ENCODE measurements around the gene NHSL1.
A peak's percentile ranks its signal among the peaks of the same experiment; 100 is the strongest.
"Not testable (repeated sequence)": the region's sequence is repeated elsewhere in the genome, so short reads cannot be mapped to it uniquely, and the experiment has no call there.

Gene NHSL1

DNA sequence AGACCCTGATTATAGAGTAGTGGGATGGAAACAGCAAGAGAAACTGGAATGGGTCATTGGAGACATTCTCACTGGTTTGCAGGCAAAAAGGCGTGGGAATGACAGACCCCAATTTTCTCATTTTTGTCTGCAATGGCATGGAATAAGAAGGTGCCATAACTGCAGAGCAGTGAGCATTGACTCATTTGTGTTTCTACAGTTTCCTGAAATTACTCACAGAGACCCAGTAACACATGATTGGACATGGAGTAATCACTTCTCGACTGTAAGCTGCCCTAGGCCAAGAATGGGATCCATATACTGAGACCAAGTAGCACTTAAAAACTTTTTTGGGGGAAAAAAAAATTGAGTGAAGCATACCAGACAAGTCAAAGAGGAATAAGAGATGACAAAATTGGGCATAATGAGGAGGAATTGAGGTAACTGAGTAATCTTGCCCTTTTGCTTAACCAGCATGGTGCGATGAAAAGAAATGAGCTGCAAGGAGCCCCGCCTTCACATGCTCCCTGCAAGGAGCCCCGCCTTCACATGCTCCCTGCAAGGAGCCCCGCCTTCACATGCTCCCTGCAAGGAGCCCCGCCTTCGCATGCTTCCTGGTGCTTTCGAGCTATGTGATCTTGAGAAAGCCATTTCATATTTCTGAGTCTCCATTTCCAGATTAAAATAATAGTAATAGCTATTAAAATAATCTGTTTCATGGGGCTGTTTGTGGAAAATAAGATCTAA lies 44.1 kb downstream of the NHSL1 start:
- DNase-seq: no peak

DNA sequence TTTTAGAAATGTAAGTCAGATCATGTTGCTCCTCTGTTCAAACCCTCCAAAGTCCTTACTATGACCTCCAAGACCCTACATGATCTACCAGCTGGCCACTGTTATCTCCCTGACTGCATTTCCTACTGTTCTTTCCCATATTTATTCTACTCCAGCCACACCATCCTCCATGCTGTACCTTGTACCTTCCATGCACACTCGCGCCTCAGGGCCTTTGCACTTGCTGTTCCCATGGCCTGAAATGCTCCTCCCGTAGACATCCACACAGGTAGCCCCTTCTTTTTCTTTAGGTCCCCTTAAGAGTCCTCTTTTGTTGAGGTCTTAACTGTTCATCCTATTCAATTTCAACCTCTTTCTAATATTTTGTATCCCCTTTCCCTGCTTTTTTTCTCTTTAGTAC lies 48.3 kb downstream of the NHSL1 start:
- DNase-seq: no peak

- no peak for DNase-seq
Observed at GRCh38 chr6:138450445-138450844, 48.8 kb downstream of the NHSL1 start.

DNA sequence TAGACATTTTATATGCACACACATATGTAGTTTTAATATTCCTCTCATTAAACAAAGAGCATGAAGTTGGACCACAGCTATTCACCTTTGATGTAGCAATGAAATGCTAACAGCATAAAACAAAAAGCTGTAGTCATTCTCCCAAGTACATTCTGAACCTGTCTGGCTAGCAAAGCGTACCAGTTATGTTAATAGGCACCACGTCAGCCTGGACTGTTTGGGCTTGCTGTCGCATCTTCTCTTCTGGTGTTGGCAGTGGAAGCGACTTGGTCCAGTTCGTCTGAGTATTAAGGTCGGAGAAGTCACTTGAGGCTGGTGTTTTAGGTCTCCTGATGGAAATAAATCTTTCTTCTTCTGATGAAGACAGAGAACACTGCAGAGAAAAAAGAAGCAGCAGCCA lies 52.5 kb downstream of the NHSL1 start:
- DNase-seq: no peak

GRCh38 chr6:138443979-138444378 lies 55.3 kb downstream of the NHSL1 start:
- DNase-seq: no peak

- DNase-seq: no peak
Observed at GRCh38 chr6:138442663-138443062, 56.6 kb downstream of the NHSL1 start.

DNA sequence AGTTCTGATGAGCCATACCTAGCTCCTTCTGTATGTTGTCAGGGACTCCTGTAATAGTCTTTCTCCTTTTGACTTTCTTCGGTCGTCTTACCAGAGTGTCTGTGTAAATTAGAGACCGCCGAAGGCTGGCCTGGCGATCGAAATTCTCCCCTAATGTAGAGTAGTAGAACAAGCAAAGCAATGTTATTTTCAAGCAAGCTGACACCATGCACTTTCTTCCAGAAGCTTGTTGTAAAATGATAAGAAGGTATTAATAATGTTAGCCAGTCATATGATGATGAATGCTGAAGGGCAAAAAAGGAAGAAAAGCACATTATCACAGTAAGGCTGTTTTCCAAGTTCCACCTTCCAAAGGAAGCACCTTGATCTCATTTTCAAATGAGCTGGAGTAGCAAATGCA lies 57.3 kb downstream of the NHSL1 start:
- no peak for DNase-seq

DNA sequence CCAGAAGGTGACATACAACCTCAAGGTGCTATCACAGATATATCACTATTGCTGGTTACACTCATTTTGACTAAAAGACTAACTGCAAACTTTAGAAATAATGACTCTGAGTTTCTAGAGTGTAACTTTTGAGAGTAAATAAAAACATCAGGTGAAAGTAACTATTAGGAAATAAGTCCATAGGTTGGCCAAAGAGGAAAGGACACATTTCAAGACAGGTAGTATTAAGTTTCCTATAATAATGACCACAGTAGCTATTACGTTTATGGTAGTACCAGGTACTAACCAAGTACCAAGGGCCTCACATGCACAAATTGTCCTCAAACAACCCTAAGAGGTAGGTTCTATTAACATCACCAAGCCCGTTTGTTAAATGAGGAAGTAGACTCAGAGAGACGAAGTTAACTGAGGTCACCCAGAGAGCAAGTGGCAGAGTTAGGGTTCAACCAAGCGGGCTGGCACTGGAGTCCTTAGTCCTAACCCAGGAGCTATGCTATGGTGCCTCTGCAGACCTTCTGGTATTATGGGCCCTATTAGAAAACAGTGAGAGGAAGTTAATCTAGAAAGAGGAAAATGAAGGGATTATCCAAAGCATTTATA lies 58.4 kb downstream of the NHSL1 start:
- DNase-seq: no peak

DNA sequence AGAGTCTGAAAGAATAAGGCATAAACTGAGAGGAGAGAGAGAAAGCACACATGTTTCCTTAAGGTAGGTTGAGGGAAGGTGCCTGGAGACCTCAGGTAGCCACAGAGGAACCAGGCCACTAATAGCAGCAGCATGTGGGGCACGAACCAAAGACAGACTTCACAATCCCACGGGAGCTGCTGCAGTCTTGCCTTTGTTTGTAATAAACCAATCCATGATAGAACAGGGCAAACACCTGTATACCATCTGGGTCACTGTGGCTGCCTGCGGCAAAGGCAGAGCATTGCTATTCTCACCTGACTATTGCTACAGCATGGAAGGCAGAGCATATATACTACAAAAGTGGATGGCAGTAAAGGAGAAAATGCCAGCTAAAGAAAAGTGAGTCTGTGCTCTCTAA lies 59.0 kb downstream of the NHSL1 start:
- DNase-seq: no peak

DNA sequence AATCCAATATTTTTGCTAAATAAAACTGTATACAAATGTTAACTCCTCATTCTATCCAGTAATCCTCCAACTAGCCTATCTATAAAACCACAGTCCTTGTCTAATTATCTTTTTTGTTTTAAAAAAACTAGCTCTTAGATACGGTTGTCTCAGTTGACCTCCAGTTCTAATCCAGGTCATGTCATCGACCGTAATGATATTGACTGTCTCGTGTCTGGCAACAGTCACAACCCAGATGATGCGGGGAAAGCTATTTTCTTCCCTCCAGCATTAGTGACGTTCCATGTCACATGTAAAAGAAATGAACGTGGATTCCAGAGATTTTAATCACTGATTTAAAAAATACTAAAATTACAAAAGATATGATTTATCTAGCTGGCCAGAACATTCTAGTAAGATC lies 59.7 kb downstream of the NHSL1 start:
- DNase-seq: no peak

DNA sequence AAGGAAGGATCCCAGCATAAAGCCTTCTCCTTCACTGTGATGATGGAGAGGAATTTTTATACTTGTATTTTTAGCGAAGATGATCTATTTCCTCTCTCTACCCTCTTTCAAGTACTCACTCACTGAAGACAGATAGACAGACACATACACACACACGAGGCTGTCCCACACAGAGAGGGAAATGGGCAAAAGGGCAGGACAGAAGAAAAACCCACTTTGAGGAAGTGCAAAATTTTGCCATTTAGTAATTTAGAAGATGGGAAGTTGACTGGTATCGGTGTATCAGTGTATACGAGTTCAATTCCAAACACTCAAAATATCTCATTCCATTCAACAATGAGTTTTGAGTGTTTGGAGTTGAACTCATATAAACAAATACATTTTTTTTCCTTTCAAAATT lies 64.4 kb downstream of the NHSL1 start:
- DNase-seq: no peak

- no peak for DNase-seq
Observed at GRCh38 chr6:138434096-138434495, 65.2 kb downstream of the NHSL1 start.

- DNase-seq: no peak
Observed at GRCh38 chr6:138432063-138432356, 67.3 kb downstream of the NHSL1 start.

GRCh38 chr6:138431256-138432062 lies 67.8 kb downstream of the NHSL1 start:
- no peak for DNase-seq

DNA sequence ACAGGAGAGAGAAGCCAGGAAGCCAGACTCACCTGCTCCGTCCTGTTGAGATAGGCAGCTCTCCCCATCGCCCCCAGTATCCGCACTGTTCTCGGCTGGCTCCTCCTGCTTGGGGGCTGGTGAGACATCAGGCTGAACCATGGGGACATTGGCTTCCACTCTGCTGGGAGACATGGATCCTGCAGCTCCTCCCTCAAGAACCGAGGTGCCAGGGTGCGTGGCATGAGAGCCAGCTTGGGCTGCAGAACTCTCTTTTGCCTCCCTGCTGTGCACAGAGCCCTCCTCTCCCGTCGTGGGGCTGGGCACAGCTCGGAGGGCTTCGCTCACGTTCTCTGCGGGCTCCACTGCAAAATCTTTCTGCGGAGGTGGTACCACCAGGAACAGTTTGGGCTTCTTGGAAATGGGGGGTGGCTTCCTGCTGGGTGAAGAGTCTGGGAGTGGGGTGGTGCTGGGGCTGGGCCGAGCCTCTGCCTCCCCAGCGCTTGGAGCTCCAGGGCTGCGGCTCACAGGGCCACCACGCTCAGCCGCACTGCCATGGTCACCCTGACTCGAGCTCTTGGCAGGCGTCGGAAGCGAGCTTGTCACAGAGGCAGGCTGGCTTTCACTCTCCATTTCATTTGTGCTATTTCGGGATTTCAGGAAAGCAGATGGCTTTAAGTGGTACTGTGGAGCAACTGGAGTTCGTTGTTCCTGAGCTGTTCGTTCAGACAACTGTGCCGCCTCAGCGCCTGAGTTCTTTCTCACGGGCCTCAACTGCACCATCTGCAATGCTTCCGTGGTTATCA lies 68.7 kb downstream of the NHSL1 start:
- DNase-seq: no peak

- no peak for DNase-seq
Observed at GRCh38 chr6:138429761-138430160, 69.5 kb downstream of the NHSL1 start.

DNA sequence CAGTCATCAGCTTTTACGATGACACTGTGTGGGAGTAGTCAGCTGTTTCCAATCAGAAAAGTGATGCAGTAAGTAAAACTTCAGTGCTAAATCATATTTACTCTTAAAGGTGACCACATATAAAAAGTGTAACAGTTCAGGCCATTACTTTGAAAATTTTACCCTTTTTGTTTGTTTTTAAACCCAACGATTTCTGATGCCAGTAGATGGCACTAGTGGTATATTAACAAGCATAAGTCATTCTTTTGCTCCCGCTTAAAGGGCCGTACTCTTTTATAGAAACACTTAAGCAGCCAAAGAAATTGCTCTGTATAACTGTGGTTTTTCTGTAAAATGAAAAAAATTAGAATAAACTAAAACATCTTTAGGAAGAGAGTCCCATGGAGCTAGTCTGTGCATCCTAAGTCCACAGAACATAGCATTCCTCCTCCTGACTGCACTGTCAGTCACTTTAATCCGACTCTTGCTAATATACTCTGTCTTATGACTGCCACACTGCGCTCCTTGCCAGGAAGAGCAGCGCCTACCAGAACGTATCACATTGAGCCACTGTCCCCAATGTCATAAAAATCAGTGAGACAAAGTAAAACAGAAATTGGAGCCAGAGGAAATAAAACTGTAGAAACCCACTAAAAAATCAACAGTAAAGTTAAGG lies 70.2 kb downstream of the NHSL1 start:
- DNase-seq: peak; percentile 39

DNA sequence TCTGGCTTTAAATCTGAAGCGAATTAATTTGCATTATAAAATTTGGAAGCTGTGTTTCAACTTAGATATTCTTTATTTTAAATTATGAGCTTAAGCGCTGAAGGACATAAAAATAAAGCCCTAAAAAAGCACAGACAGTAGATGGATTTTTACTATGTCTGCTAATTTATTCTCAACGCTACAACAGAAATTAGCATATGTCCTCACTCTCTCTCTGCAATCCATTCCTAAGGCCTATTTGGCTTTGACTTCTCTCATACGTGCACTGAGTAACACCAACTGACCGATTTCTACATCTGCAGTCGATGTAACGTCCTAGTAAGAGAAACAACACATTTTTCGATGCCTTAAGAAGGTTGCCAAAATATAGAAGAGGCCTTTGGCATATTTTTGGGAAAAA lies 71.6 kb downstream of the NHSL1 start:
- no peak for DNase-seq

GRCh38 chr6:138426500-138427123 lies 72.7 kb downstream of the NHSL1 start:
- no peak for DNase-seq

DNA sequence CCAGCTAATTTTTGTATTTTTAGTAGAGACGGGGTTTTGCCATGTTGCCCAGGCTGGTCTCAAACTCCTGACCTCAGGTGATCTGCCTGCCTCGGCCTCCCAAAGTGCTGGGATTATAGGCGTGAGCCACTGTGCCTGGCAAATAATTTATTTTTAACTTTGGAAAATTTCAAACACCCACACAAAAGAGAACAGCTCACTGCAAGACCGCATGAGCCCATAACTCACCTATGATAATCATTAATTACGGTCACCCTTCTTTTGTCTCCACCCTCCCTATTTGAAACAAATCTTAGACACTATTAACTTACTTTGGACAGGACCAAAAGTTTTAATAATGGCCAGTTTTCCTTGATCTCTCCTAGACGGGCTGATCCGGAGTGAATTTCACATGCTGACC lies 74.0 kb downstream of the NHSL1 start:
- not testable (repeated sequence) for DNase-seq

GRCh38 chr6:138424004-138424904 lies 75.0 kb downstream of the NHSL1 start:
- no peak for DNase-seq

Data from NCI-H1048 (cell line).